SIG-M5 treated with dmso at 0.1 percent for 504 hours (cell line): ENCODE data around the gene ETV1.

Experiments
- DNase-seq: peaks from one replicate; lab custom pipeline; 2025; ENCODE audit not compliant: unreplicated experiment; lab: John Stamatoyannopoulos, UW

ETV1 gene

DNA sequence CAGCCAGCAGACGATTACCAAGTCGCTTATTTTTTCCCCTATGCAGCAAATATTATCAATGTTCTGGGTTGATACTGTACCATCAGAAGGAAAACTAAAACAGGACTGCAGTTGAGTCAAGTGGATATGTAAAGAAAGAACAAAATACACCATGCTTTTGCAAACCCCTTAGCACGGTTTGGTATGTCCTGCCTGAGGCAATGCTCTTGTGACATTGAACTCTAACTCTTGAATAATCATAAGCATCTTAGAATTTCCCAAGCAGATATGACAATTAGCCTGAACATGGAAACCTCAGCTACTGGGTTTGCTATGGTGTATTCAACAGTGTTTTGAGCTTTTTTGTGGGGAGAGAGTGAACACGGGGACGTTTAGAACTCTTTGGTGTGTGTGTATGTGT is 107.4 kb downstream of the ETV1 start:
- no peak for DNase-seq

- DNase-seq = no peak
Measured at GRCh38 chr7:13880789-13881188, 108.7 kb downstream of the ETV1 start.

DNA sequence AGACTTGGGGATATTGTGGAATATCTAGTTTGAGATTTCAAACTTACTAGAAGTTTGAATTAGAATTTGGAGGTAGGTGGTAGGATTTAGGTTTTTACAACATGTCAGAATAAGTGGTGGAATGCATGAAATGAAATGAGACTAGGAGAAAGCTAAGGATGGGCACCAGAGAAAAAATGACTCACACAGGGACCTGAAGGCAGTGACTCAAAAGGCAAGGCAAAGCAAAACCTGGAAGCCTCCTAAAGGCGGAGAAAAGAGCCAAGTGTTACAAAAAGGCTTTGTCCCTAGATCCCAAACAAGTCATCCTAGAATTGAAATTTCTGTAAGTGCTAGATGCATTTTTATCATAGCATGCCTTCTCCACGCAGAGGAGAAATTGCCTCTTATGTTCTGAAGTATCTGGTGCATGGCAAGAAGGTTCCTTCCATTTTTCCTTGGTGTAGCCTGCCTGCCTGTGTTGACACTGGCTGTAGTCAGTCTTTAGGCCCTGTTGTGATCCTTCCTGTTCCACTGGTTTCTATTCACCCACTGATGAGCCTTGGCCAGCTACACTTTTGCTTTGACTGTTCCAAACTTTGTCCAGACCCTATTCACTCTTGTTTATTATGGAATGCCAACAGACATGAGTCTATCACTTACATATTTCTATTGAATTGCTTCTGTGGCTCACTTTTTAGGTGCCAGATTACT is 109.3 kb downstream of the ETV1 start:
- DNase-seq = no peak

DNA sequence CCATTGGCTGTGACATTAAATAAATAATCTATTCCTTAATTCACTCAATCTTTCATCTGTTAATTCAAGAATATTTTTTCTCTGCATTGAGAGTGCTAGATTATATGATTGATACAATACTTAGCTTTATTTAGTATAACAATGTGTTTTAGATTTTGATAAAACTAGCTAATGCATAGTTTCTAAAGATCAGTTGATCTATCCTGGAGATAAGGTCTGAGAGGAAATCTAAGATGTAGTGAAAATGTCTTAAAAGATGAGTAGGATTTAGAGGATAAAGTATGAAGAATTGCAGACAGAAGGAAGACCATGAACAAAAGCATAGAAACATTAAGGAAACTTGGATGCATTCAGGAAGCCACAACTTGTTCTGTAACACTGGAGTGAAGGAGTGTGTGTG is 110.3 kb downstream of the ETV1 start:
- no peak for DNase-seq

GRCh38 chr7:13878154-13878553 is 111.3 kb downstream of the ETV1 start:
- DNase-seq = no peak

DNA sequence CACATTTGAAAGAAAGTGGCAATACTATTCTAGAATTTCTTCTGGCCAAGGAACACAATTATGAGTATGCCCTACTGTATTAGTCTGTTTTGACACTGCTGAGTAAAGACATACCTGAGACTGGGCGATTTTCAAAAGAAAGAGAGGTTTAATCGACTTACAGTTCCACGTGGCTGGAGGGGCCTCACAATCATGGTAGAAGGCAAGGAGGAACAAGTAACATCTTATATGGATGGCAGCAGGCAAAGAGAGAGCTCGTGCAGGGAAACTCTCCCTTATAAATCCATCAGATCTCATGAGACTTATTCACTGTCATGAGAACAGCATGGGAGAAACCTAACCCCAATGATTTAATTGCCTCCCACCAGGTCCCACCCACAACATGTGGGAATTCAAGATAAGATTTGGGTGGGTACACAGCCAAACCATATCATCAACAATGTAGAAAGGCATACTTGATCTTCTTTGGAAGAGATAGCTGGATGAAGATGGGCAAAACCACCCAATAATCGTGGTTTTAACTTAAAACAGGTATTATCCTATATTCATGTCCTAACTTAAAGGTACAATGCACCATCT is 113.9 kb downstream of the ETV1 start:
- DNase-seq = no peak

DNA sequence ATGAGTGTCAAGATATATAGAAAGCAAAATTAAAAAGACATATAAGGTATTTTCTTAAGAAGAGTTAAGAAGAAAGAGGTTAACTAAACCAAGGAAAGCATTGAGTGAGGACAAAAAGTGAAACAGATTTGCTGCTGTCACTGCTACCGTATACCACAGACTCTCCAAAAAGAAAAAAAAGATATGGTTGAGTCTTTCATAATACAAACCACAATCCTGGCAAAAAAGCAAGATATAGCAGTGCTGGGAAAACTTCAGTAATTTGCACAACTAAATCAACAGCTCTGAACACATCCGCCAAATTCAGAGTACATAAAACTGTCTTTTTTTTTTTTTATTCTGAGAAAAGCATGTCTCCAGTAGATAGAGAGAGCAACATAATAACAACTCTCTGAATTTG is 114.7 kb downstream of the ETV1 start:
- DNase-seq = peak; percentile 29

DNA sequence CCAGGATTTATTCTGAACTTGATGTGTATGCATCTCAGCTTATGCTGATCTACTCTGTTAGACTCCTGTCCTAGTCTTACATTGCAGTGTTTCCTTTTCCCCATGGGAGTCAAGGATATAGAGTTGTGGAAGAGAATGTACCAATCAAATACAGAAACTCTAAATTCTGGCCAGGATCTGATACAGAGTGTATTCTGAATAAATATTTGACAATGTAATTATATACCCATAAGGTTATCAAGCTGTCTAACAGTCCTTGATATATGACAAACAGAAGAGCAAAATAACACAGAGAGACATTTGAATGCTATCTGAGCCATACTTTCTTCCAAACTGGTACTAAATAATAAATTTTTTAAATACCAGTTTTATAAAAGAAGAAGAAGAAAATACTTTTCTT is 116.8 kb downstream of the ETV1 start:
- no peak for DNase-seq

GRCh38 chr7:13871008-13871407 is 118.5 kb downstream of the ETV1 start:
- no peak for DNase-seq

GRCh38 chr7:13860734-13861133 is 128.7 kb downstream of the ETV1 start:
- no peak for DNase-seq

- no peak for DNase-seq
Measured at GRCh38 chr7:13856012-13856411, 133.5 kb downstream of the ETV1 start.

DNA sequence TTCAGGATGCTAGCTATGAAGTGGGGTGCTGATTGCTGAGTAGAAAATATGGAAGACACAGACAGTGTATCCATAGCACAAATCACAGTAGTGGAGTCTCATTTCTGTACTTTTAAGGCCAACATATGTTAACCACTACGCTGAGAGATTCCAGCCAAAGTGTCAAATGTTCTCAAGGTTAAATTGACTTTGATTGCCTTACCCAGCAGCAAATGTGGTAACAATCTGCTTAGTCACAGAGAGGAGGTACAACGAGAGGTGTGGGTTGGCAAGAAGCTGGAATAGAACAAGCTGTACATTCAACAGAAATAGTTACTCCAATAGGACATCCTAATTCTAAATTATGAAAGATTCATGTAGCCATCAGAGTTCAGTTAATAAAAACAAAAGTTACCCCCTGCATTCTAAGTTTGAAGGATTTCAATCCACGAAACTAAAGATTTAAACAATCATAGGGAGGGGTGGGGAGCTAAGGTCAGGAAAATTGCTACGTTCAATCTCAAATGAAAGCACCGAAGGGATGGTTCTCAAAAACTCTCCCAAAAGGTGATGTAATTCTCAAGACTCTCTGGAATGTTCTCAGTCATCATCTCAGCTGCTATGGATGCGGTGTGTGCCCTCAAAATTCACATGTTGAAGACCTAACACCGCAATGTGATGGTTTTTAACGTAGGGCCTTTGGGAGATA is 137.0 kb downstream of the ETV1 start:
- no peak for DNase-seq

GRCh38 chr7:13851736-13852135 is 137.7 kb downstream of the ETV1 start:
- DNase-seq = no peak

DNA sequence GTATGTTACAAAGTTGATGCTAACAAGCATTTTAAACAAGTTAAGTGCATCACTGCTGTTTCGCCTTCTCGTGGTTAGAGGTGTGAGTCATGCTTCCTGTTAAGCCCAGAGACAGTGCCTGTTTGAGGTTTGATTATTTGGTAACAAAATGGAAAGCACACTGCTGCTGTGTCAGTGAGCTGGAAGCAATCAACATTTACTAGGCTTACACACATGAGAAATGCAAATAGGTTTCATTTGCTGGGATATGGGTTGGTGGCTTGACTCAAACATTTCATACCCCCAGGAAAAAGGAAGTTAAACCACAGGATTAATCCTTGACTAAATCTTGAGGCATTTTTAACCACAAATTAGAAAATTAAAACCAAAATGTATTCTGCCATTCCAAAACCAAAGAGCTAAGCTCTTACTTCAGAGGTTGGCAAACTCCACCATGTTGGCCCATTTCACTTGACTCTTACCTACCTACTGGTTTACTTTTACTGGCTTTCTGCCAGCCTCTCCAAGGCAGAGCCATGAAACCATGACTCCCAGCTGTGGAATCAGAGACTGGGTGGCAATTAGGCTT is 139.2 kb downstream of the ETV1 start:
- DNase-seq = peak; percentile 96

- DNase-seq = no peak
Measured at GRCh38 chr7:13849163-13849892, 140.1 kb downstream of the ETV1 start.

DNA sequence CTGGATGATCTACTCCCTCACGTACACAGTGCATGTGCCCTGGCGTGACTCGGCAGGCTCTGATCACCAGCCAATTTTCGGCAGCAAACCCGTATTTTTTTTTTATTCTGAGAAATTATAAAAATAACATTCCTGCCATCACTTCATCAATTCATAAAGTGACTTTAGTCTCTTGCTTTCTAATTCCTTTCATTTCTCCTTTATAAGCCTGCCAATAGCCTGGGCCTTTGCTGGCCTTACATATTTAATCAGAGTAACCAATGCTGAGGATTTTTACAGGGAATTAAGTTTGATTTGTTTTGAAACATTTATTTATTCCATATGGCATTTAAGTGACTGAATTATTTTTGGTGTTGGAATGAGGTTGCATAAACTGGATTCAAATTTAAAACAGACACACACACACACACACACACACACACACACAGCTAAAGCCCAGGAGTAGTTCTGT is 140.8 kb downstream of the ETV1 start:
- no peak for DNase-seq

DNA sequence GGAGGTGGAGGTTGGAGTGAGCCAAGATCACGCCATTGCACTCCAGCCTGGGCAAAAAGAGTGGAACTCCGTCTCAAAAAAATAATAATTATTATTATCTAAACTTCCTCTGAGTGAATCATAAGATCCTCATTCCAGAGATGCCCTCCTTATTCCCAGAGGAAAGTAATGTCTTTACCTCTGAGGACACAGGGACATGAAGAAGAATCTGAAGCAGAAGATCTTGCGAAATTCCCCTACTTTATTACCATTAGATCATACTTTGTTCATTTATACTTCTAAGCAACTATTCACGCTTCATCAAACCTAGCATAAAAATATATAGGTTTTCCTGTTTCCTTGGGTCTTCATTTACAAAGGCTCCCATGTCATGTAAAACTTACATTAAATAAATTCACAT is 143.1 kb downstream of the ETV1 start:
- no peak for DNase-seq

- DNase-seq = no peak
Measured at GRCh38 chr7:13845601-13846000, 143.9 kb downstream of the ETV1 start.

- DNase-seq = no peak
Measured at GRCh38 chr7:13844954-13845353, 144.5 kb downstream of the ETV1 start.

GRCh38 chr7:13841284-13841683 is 148.2 kb downstream of the ETV1 start:
- no peak for DNase-seq
